ENCODE results near the gene ACAA2.
"Not testable (repeated sequence)": the region's sequence is repeated elsewhere in the genome, so short reads cannot be mapped to it uniquely, and the experiment has no call there.

Gene ACAA2

DNA sequence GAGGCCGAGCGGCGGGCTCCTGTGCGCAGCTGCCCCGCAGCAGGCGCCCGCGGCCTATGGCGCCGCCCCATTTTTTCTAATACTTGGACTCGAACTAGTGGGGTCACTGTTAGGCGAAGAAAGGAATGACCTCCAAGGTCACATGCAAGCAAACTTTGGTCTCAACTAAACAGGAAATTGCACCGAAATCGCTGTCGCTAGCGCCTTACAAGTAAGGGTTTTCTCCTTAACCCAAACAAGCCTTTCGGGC is 339 bp downstream of the ACAA2 start:
- no peak for DNase-seq (ENCODE audit: low read depth in 2 of 2, low spot score in 1 of 2)

DNA sequence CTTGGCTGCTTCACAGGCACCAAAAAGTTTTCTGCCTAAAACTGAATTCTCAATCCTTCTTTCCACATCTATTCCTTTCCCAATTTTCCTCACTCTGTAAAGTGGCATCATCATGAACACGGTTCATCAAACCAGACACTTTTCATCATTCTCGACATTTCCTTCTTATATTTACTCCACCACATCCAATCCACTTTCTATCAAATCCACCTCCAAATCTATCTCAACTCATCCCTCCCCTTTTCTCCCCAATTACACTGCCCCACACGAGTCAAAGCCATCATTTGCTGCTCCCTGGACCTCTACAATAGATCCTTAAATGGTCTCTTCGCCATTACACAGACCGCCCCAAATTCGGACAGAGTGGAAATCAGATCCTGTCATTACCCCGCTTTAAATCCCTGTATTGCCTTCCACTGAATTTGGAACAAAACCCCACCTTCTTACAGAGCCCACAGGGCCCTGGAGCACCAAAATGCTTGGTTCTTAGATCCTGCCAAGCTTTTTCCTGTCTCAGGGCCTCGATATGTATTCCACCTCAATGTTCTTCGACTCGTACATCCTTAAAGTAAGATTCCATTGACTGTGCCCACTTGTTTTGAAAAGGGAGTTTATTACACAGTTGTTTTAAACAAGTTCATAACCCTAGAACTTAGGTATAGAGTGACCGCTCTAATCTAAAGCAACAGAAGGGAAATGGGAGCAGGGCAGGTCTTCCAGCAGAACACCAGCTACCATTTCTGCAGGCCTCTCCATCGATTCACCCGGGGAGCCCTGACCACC is 856 bp downstream of the ACAA2 start:
- DNase-seq (ENCODE audit: low read depth in 2 of 2, low spot score in 1 of 2): no peak

DNA sequence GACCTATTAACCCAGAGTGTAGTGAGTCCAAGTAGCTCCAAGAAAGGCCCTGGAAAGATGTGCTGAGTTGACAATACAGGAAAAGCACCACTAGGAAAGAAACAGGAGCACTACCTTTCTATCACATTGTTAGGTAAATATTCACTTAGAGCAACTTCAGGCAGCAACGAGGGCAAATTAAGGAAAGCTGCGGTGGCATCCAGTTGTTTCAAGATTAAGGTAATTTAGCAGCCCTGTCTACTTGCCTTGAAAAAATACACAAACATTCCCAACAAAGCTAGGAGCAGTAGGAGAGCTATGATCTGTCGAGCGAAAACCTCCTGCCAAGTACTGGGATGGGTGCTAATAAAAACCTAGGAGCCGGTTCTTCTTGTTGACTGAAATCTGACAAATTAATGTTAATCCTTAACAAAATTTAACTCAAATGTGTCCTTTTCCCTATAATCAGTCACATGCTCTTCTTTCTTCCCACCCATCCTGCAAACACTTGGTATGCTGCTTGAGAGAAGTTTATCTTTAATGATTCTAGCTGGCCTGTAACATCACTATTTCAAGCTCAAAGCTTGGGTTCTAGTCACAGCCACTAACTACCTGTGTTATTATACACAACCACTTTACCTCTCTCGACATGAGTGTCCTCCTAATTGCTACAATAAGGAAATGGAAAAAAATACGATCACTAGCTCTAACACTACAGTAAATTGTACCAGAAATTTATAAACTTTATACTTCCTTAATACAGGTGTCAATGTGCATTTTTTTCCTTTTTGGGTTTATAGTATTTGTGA is 2.0 kb downstream of the ACAA2 start:
- DNase-seq (ENCODE audit: low read depth in 2 of 2, low spot score in 1 of 2): no peak

DNA sequence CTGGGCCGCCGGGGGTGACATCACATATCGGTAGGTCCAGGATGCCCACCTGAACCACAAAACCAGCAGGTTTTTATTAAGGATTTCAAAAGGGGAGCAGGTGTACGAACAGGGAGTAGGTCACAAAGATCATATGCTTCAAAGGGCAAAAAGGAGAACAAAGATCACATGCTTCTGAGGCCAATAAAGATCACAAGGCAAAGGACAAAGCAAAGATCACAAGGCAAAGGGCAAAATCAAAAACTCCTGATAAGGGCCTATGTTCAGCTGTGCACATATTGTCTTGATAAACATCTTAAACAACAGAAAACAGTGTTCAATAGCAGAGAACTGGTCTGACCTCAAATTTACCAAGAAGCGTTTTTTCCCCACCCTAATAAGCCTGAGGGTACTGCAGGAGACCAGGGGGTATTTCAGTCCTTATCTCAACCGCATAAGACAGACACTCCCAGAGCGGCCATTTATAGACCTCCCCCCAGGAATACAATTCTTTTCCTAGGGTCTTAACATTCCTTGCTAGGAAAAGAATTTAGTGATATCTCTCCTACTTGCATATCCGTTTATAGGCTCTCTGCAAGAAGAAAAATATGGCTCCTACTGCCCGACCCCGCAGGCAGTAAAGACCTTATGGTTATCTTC is 4.7 kb downstream of the ACAA2 start:
- not testable (repeated sequence) for DNase-seq (ENCODE audit: low read depth in 2 of 2, low spot score in 1 of 2)

DNA sequence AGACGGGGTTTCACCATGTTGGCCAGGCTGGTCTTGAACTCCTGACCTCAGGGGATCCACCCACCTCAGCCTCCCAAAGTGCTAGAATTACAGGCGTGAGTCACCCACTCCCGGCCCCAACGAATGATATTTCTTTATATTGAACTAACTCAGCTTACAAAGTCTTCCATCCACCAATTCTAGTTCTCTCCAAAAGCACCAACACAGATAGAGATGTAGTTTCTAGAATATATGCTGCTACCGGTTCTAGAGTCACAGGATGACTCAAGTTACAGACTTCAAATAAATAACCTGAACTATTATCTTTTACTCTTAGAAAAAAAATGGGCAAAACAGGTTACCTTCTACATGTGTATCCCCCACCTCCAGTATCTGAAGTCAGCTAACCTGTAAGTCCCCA is 9.2 kb downstream of the ACAA2 start:
- DNase-seq (ENCODE audit: low read depth in 2 of 2, low spot score in 1 of 2): no peak

DNA sequence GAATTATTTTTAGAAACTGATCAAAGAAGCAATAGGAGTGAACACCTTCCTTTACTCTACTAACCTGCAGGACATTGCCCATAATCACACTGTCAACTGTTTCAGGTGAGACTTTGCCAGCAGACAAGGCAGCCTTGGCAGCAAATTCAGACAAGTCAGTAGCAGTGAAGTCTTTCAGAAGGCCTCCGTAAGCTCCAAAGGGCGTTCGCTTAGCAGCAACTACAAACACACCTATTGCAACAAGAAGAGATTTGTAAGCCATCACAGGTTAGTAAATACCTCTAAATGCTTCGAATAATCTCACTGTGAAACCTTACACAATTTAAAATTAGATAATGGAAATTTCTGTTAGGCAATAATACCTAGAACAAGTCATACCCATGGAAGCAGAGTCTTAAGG is 10.7 kb downstream of the ACAA2 start:
- DNase-seq (ENCODE audit: low read depth in 2 of 2, low spot score in 1 of 2): no peak

DNA sequence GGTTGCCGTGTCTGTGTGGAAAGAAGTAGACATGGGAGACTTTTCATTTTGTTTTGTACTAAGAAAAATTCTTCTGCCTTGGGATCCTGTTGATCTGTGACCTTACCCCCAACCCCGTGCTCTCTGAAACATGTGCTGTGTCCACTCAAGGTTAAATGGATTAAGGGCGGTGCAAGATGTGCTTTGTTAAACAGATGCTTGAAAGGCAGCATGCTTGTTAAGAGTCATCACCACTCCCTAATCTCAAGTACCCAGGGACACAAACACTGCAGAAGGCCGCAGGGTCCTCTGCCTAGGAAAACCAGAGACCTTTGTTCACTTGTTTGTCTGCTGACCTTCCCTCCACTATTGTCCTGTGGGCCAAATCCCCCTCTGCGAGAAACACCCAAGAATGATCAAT is 12.8 kb downstream of the ACAA2 start:
- not testable (repeated sequence) for DNase-seq (ENCODE audit: low read depth in 2 of 2, low spot score in 1 of 2)

DNA sequence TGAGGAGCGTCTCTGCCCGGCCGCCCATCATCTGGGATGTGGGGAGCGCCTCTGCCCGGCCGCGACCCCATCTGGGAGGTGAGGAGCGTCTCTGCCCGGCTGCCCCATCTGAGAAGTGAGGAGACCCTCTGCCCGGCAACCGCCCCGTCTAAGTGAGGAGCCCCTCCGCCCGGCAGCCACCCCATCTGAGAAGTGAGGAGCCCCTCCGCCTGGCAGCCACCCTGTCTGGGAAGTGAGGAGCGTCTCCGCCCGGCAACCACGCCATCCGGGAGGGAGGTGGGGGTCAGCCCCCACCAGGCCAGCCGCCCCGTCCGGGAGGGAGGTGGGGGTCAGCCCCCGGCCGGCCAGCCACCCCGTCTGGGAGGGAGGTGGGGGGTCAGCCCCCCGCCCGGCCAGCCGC is 13.5 kb downstream of the ACAA2 start:
- not testable (repeated sequence) for DNase-seq (ENCODE audit: low read depth in 2 of 2, low spot score in 1 of 2)

DNA sequence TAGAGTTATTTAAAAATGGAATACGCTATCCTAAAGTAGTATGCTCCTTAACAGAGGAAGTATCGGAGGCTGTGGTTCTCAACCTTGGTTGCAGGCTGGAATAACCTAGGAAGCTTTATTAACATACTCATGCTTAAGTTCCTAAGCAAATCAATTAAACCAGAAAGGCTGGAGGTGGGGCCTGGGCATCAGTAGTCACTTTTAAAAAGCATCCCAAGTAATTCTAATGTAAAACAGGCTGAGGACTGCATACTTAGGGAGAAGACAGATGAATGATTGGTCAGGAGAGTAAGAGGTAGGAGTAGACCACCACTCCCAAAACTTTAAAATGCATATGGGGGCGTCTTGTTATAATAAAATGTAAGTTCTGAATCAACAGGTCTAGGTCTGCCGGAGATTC is 15.3 kb downstream of the ACAA2 start:
- no peak for DNase-seq (ENCODE audit: low read depth in 2 of 2, low spot score in 1 of 2)

DNA sequence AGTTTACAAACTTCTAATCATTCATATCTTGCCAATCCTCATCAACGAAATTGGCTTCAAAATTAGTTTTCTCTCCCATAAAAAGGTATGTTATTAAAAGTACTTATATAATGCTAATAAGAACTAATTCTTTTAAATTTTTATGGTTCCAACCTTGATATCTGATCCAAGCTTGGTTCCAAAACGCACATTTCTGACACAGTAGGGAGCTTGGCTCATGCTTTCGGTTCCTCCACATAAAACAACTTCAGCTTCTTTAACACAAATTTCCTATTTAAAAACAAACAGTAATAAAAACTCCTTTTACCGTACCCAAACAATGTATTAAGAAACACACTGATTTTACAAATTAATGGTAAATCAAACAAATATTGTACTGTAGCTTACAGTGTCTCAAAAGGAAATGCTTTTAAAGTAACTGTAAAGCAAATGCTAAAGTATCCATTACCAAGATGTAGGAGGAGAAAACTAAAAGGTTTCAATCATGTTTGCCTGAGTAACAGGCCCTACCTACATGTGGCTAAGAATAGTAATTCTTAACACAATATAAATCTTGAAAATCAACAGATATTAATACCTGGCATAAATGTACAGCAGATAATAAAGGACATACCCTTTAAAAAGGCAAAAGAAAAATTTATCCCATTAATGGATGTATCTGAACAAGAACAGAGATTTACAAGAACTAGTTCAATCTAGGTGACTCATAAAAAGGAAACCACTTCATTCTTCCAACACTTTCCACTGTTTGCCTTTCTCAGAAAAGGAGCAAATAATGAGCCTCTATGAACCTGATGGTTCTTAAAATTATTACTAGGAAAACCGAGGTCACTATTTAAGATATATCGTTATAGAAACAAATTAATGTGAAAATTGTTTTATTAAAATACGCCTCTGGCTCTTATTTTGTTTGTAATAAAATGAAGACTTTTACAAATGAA is 17.5 kb downstream of the ACAA2 start:
- DNase-seq (ENCODE audit: low read depth in 2 of 2, low spot score in 1 of 2): no peak

DNA sequence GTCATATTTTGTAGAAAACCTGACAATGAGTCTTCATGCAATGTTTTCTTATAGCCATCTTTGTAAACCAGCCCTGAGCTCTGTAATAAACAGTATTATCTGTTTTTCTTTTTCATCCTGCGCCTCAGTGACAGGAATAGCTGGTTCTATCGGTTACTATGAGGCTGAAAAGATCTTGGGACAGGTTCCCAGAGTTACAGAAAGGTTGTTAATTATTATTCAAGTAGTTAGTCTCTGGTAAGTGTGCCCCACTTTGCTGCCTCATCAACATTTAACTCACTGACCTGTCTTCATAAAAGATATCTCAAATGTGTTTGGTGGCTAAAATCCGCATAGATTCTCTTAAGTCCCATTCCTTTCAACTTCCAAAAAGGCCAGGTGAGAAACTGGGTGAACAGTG is 18.6 kb downstream of the ACAA2 start:
- DNase-seq (ENCODE audit: low read depth in 2 of 2, low spot score in 1 of 2): no peak

DNA sequence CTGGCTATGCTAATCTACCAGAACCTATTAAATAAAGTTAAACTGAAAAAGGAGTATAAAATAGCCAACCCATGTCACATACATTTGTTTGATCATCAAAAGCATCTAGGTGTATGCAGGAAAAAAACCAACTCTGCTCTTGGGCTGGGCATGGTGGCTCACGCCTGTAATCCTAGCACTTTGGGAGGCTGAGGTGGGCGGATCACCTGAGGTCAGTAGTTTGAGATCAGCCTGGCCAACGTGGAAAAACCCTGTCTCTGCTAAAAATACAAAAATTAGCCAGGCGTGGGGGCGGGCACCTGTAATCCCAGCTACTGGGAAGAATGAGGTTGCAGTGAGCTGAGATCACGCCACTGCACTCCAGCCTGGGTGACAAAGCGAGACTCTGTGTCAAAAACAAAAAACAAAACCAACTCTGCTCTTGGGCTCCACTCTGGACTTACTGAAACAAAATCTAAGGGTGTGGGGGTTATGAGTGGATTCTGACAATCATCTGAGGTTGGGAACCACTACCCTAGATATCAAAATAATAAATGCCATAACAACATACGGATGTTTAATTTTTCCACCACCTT is 23.7 kb downstream of the ACAA2 start:
- not testable (repeated sequence) for DNase-seq (ENCODE audit: low read depth in 2 of 2, low spot score in 1 of 2)

DNA sequence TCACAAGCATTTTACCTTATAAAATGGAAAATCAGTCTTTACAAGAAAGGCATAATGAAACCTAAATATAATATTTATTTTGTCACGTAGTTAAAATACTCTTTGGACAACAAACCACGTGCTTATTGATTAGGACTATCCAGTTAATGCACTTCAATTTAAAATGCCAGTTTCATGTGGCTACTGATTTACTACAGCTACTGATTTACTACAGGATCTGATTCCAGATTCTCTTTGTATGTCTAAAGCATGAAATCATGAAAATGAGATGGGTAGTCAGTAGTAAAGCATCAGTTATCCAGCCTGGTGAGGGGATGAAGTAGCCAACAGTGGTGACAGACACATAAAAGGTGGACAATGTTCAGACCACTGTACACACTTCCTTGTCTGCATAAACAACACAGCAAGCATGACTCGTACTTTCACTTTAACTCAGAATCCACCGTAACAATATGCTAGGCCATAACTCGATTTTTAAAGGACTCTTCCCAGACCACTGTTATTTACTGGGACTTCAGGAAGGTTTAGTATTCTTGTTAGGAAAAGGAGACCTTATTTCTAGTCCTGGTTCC is 24.9 kb downstream of the ACAA2 start:
- DNase-seq (ENCODE audit: low read depth in 2 of 2, low spot score in 1 of 2): no peak

DNA sequence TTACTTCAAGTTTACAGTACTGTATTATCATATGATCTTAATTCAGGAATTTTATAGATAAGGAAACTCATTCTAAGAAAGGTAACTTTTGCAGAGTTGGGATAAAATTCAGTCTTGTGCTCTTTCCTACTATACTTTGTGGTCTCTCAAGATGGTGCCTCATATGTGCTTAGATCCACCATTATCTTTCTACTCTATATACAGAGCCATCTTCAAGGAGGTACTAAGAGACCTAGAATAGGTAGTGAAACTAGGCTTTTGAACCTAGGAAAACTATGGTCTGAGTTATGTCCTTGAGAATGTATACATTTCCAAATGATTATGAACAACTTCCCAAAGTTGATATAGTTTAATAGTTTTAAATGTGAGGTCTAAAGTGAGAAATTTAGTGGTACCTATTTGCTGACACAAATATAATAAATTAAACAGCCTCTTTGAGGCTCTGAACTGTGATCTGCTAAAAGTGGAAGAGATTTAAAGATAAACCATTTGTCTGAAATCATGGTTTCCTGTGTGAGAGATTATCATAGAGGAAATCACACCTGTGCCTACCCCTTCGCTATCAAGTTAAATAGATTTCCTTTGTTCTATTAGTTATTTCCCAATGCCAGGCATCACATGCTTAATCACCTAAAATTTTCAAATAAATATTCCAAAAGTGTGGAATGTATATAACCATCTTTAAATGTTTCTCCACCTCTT is 27.2 kb downstream of the ACAA2 start:
- no peak for DNase-seq (ENCODE audit: low read depth in 2 of 2, low spot score in 1 of 2)

DNA sequence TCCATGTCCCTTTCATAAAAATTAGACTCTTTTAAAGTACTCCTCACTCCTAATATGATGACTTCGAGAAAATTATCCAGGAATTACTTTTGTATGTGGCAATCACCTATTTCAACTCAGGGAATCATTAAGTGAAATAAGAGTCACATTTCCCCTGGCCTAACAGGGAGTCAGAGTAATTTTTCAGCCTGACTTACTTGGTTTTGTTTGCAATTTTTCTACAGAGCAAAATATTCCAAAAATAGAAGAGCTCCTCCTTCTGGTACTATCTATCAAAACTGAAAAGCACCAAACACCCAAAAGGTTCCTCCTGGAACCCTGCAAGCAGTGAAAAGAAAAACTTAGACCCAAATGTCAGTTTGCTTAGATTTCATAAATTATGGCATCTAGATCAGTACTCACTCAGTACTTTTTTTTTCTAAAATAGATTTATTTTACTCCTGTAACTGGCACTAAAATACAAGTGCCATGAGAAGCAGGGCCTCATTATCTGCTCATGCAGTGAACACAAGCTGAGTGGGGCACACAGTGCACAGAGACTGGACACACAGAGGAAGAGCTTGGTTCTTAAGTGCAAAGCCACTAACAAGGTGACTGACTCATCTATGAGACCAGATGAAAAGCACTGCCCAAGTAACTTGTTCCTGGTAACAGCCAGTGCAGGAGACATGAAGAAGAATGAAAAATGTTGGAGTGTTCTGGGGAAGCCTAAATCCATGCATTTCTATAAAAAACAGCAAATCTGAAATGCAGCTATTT is 28.7 kb downstream of the ACAA2 start:
- DNase-seq (ENCODE audit: low read depth in 2 of 2, low spot score in 1 of 2): no peak

DNA sequence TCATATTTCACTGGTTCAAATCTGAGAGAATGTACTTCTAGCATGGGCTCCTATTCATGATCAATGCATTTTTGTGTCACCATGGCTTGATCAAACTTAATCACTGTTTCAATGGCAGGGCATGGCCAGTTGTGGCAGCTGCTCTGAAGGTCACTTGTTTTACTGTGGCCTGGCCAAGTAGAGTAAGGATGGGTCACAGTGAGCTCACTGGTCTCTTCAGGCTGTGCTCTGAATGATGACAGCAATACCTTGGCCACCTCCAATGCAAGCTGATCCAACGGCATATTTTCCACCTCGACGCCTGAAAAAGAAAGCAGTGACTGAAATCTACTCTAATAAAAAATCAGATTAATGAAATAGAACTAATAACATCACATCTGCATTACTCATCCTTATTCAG is 29.7 kb downstream of the ACAA2 start:
- not testable (repeated sequence) for DNase-seq (ENCODE audit: low read depth in 2 of 2, low spot score in 1 of 2)

DNA sequence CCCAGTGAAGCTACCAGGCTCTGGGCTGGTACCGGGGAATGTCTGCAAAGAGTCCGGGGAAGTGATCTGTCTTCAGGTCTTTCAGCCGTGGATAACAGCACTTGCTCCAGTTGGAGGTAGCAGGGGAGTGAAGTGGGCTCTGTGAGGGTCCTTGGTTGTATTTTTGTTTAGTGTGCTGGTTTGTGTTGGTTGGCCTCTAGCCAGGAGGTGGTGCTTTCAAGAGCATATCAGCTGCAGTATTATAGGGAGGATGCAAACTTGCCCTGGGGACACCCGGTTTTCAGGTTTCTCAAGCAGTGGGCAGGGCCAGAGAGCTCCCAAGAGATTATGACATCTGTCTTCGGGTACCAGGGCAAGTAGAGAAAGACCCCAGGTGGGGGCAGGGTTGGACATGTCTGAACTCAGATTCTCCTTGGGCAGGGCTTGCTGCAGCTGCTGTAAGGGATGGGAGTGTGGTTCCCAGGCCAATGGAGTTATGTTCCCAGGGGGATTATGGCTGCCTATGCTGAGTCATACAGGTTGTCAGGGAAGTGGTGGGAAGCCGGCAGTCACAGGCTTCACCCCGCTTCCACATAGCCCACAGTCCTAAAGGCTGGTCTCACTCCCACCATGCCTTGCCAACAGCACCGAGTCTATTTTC is 34.4 kb downstream of the ACAA2 start:
- no peak for DNase-seq (ENCODE audit: low read depth in 2 of 2, low spot score in 1 of 2)

DNA sequence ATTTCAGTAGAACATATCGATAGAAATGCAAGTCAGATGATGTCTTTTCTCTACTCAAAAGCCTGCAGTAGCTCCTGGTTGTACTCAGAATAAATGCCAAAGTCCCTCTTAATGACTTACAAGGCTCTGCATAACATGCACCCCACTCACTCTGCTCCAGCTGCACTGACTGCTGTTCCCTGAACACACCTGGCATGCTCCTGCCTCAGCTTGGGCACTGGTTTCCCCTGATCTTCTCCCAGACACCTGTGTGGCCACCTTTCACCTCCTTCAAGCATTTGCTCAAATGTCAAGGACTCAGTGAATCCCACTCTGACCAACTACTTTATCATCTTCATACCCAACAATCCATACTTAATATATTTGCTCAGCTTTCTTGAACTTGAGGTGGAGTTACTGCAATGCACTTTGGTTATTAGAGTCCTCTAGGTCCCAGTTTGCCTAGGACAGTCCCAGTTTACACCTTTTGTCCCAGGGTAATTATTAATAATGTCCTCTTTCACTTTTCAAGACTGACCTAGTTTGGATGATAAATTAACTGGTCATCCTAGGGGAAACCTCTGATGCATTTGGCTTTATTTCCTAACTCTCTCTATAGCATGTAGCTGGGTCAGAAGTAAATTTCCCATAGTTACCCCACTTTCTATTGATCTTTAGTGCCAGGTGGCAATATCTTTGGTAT is 44.1 kb downstream of the ACAA2 start:
- no peak for DNase-seq (ENCODE audit: low read depth in 2 of 2, low spot score in 1 of 2)

Data from stimulated activated CD8-positive, alpha-beta memory T cell treated with anti-CD3 and anti-CD28 coated beads, Interleukin-4, amount 100 ng/mL, for 1 hour (primary cell).